Pancreas (tissue), 10 donors: ENCODE results near the gene NOX4. TPM values are rescaled to one million over a fixed set of nuclear protein-coding genes. Genes with fewer than 3 reads are reported as not detected.
"Not testable (repeated sequence)": the region's sequence is repeated elsewhere in the genome, so short reads cannot be mapped to it uniquely, and the experiment has no call there.

Experiments used
- ATAC-seq, 4 donors: fragments of 200-7000 bp; cut with Tn5 transposase; one replicate each; pipeline versions ENCODE4 v1.8.0 to v1.9.1; 2020; ENCODE audit warnings: mild to moderate bottlenecking in 4 of 4, moderate library complexity in 4 of 4
- DNase-seq, 6 donors: peaks; one replicate each; pipeline ENCODE4 v3.0.0-alpha.2; 2020
- FAIRE-seq: peaks from 2 replicates; lab custom pipeline; 2012; peaks lifted over from hg19 to GRCh38; lab: Jason Lieb, UNC
- H3K27ac ChIP-seq, 4 donors: fragments of 200-600 bp; sonication (generic); 1 replicate in 3 of 4; 2 replicates in 1 of 4; pipeline versions ENCODE4 v1.5.0 to v1.8.0; 2020
- H3K27me3 ChIP-seq, 4 donors: fragments of 200-600 bp; one replicate each; pipeline ENCODE4 v1.8.0; 2021
- H3K36me3 ChIP-seq, 3 donors: fragments of 200-600 bp; sonication (generic) in 1 of 3; one replicate each; pipeline versions ENCODE4 v1.5.0 to v1.8.0; 2020 to 2021
- H3K4me1 ChIP-seq, 3 donors: fragments of 200-600 bp; one replicate each; pipeline ENCODE4 v1.8.0; 2021
- H3K4me3 ChIP-seq, 4 donors: fragments of 200-600 bp; sonication (generic) in 2 of 4; one replicate each; pipeline versions ENCODE4 v1.5.0 to v1.8.0; 2020 to 2021
- H3K9me3 ChIP-seq, 4 donors: fragments of 200-600 bp; one replicate each; pipeline ENCODE4 v1.8.0; 2021
- CTCF ChIP-seq, 4 donors: fragments of 200-600 bp; sonication (generic) in 3 of 4; IDR thresholded peaks; one replicate each; pipeline versions ENCODE4 v1.5.0 to v1.8.0; 2021; ENCODE audit warnings: antibody characterized with exemption in 4 of 4
- whole genome bisulfite sequencing, 2 donors: extraction: QIAGEN DNeasy Blood & Tissue Kit; methylation state at CpG; one replicate each; pipeline ENCODE4 v1.1.7; 2013; 5-methylcytosine and 5-hydroxymethylcytosine counted together
- intact Hi-C, 3 donors: fragments of 100-400 bp; cut with DNase I; formaldehyde crosslinking; loops; one replicate each; pipeline versions ENCODE4 v1.11.1 to v1.14.2; 2022
- polyA plus RNA-seq, 2 donors: library from polyadenylated mRNA; stranded (reverse); fragments of 200-250 nt; gene quantifications; one replicate each; pipeline ENCODE4 v1.2.3, GENCODE V29; 2013
- total RNA-seq, 6 donors: library from RNA; stranded (reverse); fragmentation: NEBNext Ultra II Directional in 4 of 6; extraction: Animal tissue kit (Norgen Biotek cat#: 25700) in 4 of 6; gene quantifications; one replicate each; pipeline versions ENCODE4 v1.2.1 to v1.2.4, GENCODE V29; 2021 to 2023
- donor health status: healthy with polysubstance abuse.
- donor health status: DM: no; HTN: no; CAD: no; lungs with moderate emphysema.
- donor health status: DM: no; HTN: no; CAD: no.
- donor health status: control.
- donor health status: control.
- donor health status: Bipolar disorder and iron deficiency.
- donor health status: DM: yes; HTN: yes; CAD: no.
- donor health status: DM: no; HTN: no; CAD: no.
- donor health status: DM: no; HTN: no; CAD: no.
- donor health status: DM: yes; HTN: yes; CAD: no.

Gene NOX4
- total and polyA plus RNA-seq, 8 donors = 0.09 to 2.6 (median 0.41) TPM

- FAIRE-seq (no peak), DNase-seq (no peak), ATAC-seq (no peak)
- no peak overlapping the region for H3K4me3 ChIP-seq
- no peaks in the 10 kb centered on the region for H3K9me3 ChIP-seq
- H3K27me3 ChIP-seq = no peaks in the 10 kb centered on the region
- no peak for TF ChIP-seq CTCF (IDR thresholded peaks at IDR 0.05)
- no peaks in the 10 kb centered on the region for H3K4me1 ChIP-seq
- no peak overlapping the region for H3K27ac ChIP-seq
- intact Hi-C loops = no loop called here
- WGBS, 2 donors = 56 to 79% methylated on average over 1 of the region's 1 CpG
- H3K36me3 ChIP-seq = no peaks in the 10 kb centered on the region
Measured at GRCh38 chr11:89405629-89406028, 85.5 kb downstream of the NOX4 start.

- WGBS, 2 donors = 41 to 58% methylated on average over 1 of the region's 1 CpG
- H3K9me3 ChIP-seq, FAIRE-seq, ATAC-seq, intact Hi-C loops, H3K4me3 ChIP-seq, DNase-seq, H3K27me3 ChIP-seq, H3K27ac ChIP-seq, H3K4me1 ChIP-seq, H3K36me3 ChIP-seq: not testable (repeated sequence)
Measured at GRCh38 chr11:89391654-89392053, 99.5 kb downstream of the NOX4 start.

- intact Hi-C loops, H3K27ac ChIP-seq, FAIRE-seq, H3K27me3 ChIP-seq, H3K4me3 ChIP-seq, H3K9me3 ChIP-seq, DNase-seq, ATAC-seq, H3K36me3 ChIP-seq, H3K4me1 ChIP-seq: not testable (repeated sequence)
- WGBS, 2 donors = 64 to 84% methylated on average over 3 of the region's 3 CpGs
Measured at GRCh38 chr11:89387501-89387900, 103.7 kb downstream of the NOX4 start.

- H3K4me1 ChIP-seq, FAIRE-seq, H3K9me3 ChIP-seq, H3K27ac ChIP-seq, DNase-seq, H3K27me3 ChIP-seq, H3K36me3 ChIP-seq, H3K4me3 ChIP-seq, intact Hi-C loops, ATAC-seq: not testable (repeated sequence)
- WGBS, 2 donors = 66 to 77% methylated on average over 6 of the region's 6 CpGs
Measured at GRCh38 chr11:89382986-89383385, 108.2 kb downstream of the NOX4 start.

- intact Hi-C loops = no loop called here
- no peak overlapping the region for H3K4me3 ChIP-seq
- no peak for TF ChIP-seq CTCF (IDR thresholded peaks at IDR 0.05)
- no peaks in the 10 kb centered on the region for H3K4me1 ChIP-seq
- ATAC-seq (peak in 2 of 4 donors; percentile 45 to 47), FAIRE-seq (no peak), DNase-seq (no peak)
- no peaks in the 10 kb centered on the region for H3K27me3 ChIP-seq
- H3K9me3 ChIP-seq = no peaks in the 10 kb centered on the region
- 72% methylated on average over 3 of the region's 3 CpGs for WGBS, 2 donors
- no peaks in the 10 kb centered on the region for H3K36me3 ChIP-seq
- no peak overlapping the region for H3K27ac ChIP-seq
Measured at GRCh38 chr11:89381094-89381493, 110.1 kb downstream of the NOX4 start.

GRCh38 chr11:89379976-89380771, 111.0 kb downstream of the NOX4 start:
- H3K9me3 ChIP-seq, FAIRE-seq, H3K27ac ChIP-seq, intact Hi-C loops, DNase-seq, ATAC-seq, H3K4me1 ChIP-seq, H3K4me3 ChIP-seq, H3K36me3 ChIP-seq, H3K27me3 ChIP-seq: not testable (repeated sequence)

- 19 to 60% methylated on average over 1 of the region's 1 CpG for WGBS, 2 donors
- H3K27me3 ChIP-seq, intact Hi-C loops, H3K9me3 ChIP-seq, FAIRE-seq, ATAC-seq, H3K4me1 ChIP-seq, H3K36me3 ChIP-seq, H3K27ac ChIP-seq, DNase-seq, H3K4me3 ChIP-seq: not testable (repeated sequence)
Measured at GRCh38 chr11:89378986-89379385, 112.2 kb downstream of the NOX4 start.

- intact Hi-C loops, H3K9me3 ChIP-seq, H3K4me1 ChIP-seq, DNase-seq, H3K36me3 ChIP-seq, H3K27ac ChIP-seq, ATAC-seq, H3K27me3 ChIP-seq, H3K4me3 ChIP-seq: not testable (repeated sequence)
- peak; percentile 91 for FAIRE-seq
- WGBS, 2 donors = 69 to 82% methylated on average over 2 of the region's 2 CpGs
Measured at GRCh38 chr11:89369356-89369755, 121.8 kb downstream of the NOX4 start.

- not testable (repeated sequence) for FAIRE-seq, H3K9me3 ChIP-seq
- WGBS, 2 donors = 50 to 74% methylated on average over 2 of the region's 2 CpGs
Measured at GRCh38 chr11:89364856-89365255, 126.3 kb downstream of the NOX4 start.

More at GRCh38 chr11:89364856-89365255, 126.3 kb downstream of the NOX4 start:
- H3K36me3 ChIP-seq, ATAC-seq, H3K4me3 ChIP-seq, H3K27me3 ChIP-seq, H3K4me1 ChIP-seq, intact Hi-C loops, DNase-seq, H3K27ac ChIP-seq: not testable (repeated sequence)
